Thymus (tissue), 11 donors: Measurements from ENCODE around the gene LARP4. TPM values are rescaled to one million over a fixed set of nuclear protein-coding genes. Genes with fewer than 3 reads are reported as not detected.

Experiments
- DNase-seq, 9 donors: peaks; one replicate each; pipeline ENCODE4 v3.0.0-alpha.2; 2013; ENCODE audit warnings: low spot score in 9 of 9, low read depth in 6 of 9, missing footprints in 1 of 9
- H3K27ac ChIP-seq, 2 donors: one replicate each; pipeline ENCODE4 v1.5.1; 2013; ENCODE audit warnings: control low read depth in 1 of 2, low read depth in 1 of 2, low read length in 1 of 2, mild to moderate bottlenecking in 1 of 2, moderate library complexity in 1 of 2
- H3K27me3 ChIP-seq, 2 donors: one replicate each; pipeline ENCODE4 v1.5.1; 2013; ENCODE audit warnings: low read length in 1 of 2; ENCODE audit not compliant: control insufficient read depth in 2 of 2, insufficient read depth in 1 of 2
- H3K36me3 ChIP-seq, 2 donors: one replicate each; pipeline ENCODE4 v1.5.1; 2013; ENCODE audit warnings: low read length in 1 of 2, mild to moderate bottlenecking in 1 of 2, moderate library complexity in 1 of 2; ENCODE audit not compliant: control insufficient read depth in 2 of 2, insufficient read depth in 2 of 2
- H3K4me1 ChIP-seq, 2 donors: one replicate each; pipeline ENCODE4 v1.5.1; 2013; ENCODE audit warnings: low read length in 2 of 2; ENCODE audit not compliant: control insufficient read depth in 2 of 2, insufficient read depth in 2 of 2
- H3K4me3 ChIP-seq, 2 donors: one replicate each; pipeline ENCODE4 v1.5.1; 2013; ENCODE audit warnings: low read length in 2 of 2, control low read depth in 1 of 2, mild to moderate bottlenecking in 1 of 2
- H3K9me3 ChIP-seq, 2 donors: one replicate each; pipeline ENCODE4 v1.5.1; 2013; ENCODE audit warnings: low read length in 1 of 2, mild to moderate bottlenecking in 1 of 2; ENCODE audit not compliant: control insufficient read depth in 2 of 2, insufficient read depth in 1 of 2
- WGBS: extraction: QIAGEN DNeasy Blood & Tissue Kit; methylation state at CpG from one replicate; pipeline ENCODE4 v1.1.7; 2013; 5-methylcytosine and 5-hydroxymethylcytosine counted together
- polyA plus RNA-seq: library from polyadenylated mRNA; stranded (reverse); fragments of 200-250 nt; gene quantifications from one replicate; pipeline ENCODE4 v1.2.3, GENCODE V29; 2013
- total RNA-seq: library from RNA; stranded (reverse); fragments of 120-200 nt; gene quantifications from one replicate; pipeline ENCODE4 v1.2.4, GENCODE V29; 2013
- donor health status: healthy.

Gene LARP4
- total and polyA plus RNA-seq, 2 donors = 17.0 to 23.6 TPM

DNA sequence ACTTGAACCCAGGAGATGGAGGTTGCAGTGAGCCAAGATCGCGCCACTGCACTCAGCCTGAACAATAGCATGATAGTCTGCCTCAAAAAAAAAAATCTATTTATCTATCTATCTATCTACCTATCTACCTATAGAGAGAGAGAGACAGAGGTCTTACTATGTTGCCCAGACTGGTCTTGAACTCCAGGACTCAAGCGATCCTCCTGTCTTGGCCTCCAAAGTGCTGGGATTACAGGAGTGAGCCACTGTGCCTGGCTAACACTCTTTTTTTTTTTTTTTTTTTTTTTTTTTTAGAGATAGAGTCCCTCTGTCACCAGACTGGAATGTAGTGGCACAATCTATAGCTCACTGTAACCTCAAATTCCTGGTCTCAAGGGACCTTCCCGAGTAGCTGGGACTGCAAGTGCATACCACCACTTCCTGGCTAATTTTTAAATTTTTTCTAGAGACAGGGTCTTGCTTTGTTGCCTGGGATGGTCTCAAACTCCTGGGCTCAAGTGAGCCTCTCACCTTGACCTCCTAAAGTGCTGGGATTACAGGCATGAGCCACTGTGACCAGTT is 6.1 kb upstream of the LARP4 start:
- DNase-seq = no peak
- H3K4me3 ChIP-seq = no peak overlapping the region
- H3K36me3 ChIP-seq = no peaks in the 10 kb centered on the region
- no peaks in the 10 kb centered on the region for H3K9me3 ChIP-seq
- H3K27me3 ChIP-seq = no peaks in the 10 kb centered on the region
- 89% methylated on average over 4 of the region's 4 CpGs for WGBS
- no peak overlapping the region for H3K27ac ChIP-seq
- no peaks in the 10 kb centered on the region for H3K4me1 ChIP-seq

DNA sequence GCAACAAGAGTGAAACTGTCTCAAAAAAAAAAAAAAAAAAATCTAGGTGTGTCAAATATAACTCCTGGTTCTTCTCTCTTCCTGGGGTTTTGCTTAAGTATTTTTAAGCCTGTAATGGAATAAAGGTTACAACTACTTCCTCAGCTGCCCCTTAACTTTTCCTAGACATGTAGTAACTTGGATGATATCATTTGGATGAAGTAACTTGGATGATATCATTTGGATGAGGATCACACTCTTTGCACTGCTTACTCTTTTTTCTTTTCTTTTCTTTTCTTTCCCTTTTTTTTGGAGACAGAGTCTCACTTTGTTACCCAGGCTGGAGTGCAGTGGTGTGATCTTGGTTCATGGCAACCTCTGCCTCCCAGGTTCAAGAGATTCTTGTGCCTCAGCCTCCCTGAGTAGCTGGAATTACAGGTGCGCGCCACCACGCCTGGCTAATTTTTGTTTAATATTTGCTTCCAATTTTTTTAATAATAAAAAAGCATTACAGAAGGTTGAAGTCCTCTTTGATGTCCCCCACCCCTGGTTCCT is 3.5 kb upstream of the LARP4 start:
- Histone ChIP-seq H3K9me3 (no peaks in the 10 kb centered on the region), H3K4me1 (peaks cover 0 to 7% of the 10 kb centered on the region in 2 donors), H3K27me3 (no peaks in the 10 kb centered on the region), H3K27ac (no peak overlapping the region), H3K36me3 (no peaks in the 10 kb centered on the region), H3K4me3 (no peak overlapping the region)
- WGBS = 98% methylated on average over 3 of the region's 3 CpGs
- DNase-seq = no peak

DNA sequence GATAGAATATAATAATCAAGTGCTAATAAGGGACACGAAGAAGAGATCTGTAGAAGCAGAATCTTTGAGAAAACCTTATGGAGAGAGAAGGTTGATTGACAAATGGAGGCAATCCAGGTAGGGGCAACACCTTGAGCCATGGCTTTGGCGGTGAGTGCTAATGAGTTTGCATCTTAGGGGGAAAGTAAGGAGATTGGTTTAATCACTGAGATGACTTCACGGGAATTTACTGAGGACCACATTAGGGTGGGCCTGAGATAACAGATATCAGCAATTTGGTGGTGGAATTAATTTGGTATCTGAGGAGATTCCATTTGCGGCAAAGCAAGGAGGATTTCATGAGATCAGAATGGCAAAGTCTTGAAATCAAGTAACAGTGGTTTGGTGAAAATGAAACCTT is 1.8 kb upstream of the LARP4 start:
- no peak overlapping the region for H3K4me3 ChIP-seq
- peaks cover 2 to 10% of the 10 kb centered on the region in 2 donors for H3K4me1 ChIP-seq
- H3K27me3 ChIP-seq = no peaks in the 10 kb centered on the region
- 97% methylated on average over 4 of the region's 4 CpGs for WGBS
- no peak overlapping the region for H3K27ac ChIP-seq
- H3K9me3 ChIP-seq = no peaks in the 10 kb centered on the region
- DNase-seq = no peak
- H3K36me3 ChIP-seq = no peaks in the 10 kb centered on the region

DNA sequence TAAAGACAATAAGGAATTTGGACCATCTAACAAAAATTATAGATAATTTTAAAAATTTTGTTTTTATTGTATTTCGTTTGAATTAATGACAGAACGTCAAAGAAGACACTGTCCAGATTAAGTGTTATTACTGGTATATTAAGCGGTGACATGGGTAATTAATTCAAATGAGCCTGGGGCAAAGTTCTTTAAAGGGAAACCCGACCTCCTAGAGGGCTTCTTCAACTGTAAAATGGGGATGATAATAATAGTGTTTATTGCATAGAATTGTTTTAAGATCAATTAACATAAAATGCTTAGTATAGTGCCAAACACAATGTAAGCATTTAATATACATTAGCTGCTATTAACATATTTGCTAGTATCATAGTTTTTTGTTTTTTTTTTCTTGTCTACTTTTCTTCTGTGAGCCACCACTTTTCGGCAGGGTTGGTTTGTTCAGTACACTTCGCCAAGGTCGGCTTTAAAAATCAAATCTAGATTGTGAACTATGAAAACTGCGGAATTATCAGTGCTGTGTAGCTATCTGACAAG is 514 bp upstream of the LARP4 start:
- no peak for DNase-seq
- H3K9me3 ChIP-seq = no peaks in the 10 kb centered on the region
- H3K4me3 ChIP-seq = peak overlapping the region; percentile 93 to 95
- H3K4me1 ChIP-seq = peaks cover 2 to 10% of the 10 kb centered on the region in 2 donors
- H3K27me3 ChIP-seq = no peaks in the 10 kb centered on the region
- H3K36me3 ChIP-seq = no peaks in the 10 kb centered on the region
- WGBS = 38% methylated on average over 8 of the region's 8 CpGs
- peak overlapping the region; percentile 91 to 96 for H3K27ac ChIP-seq

DNA sequence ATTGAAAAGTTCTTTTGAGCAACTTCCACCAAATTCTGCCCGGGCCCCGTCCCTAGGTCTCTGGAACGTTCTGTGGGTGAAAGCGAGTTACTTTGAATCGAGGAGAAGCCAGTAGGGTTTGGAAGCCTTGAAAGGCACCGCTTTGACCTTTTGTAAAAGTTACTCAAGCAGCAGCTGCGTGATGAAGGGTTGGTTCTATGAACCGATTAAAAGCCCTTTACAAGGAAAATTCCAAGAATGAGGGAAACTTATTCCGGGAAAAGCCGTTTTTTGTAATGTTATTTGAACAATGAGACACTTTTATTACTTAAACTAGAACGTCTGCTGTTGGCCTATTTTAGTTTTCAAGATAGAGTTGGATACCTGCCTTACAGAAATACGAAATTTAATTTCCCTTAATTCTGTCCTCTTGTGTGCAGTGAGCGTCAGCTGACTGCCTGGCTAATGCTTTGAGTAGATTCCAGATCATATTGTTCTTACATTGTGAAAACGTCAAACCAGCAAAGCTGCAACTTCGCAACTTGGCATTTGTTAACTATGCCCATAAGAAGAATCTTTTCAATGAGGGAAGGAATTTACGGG is 906 bp downstream of the LARP4 start:
- peak overlapping the region; percentile 93 to 95 for H3K4me3 ChIP-seq
- peak in 5 of 9 donors; percentile 1 to 34 (median 14) for DNase-seq
- no peaks in the 10 kb centered on the region for H3K27me3 ChIP-seq
- peak overlapping the region; percentile 91 to 96 for H3K27ac ChIP-seq
- H3K4me1 ChIP-seq = peaks cover 2 to 10% of the 10 kb centered on the region in 2 donors
- H3K9me3 ChIP-seq = no peaks in the 10 kb centered on the region
- no peaks in the 10 kb centered on the region for H3K36me3 ChIP-seq
- WGBS = 2% methylated on average over 16 of the region's 16 CpGs

DNA sequence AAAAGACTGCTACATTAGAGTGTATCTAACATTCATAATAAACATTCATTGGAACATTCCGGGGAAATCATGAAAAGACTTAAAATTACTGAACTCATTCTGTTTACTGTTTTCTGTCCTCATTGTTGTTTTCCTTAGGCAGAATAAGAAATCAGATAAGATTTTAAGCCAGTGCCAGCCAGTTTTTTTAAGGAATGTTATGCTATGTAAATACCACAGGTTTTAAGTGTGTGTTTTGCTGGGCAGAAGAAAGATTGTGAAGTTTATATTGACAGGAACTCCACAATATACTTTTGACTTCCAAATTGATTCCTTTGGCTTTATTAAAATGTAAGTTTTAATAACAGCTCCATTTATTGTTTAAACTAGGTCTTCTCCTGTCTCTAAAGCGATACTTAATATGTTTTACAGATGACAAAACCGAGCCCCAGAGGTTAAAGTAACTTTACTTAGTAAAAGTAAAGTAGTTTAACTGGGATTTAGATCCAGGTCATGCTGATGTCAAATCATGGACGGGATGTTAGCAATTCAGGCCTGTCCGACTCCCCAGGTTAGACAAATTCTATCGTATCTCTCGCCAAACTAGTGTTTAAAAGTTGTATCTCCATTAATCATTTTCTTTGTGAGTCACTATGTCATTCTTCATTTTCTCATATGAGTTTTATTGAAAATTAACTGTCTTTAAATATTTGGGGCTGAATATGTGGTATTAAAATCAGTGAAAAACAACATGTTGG is 1.7 kb downstream of the LARP4 start:
- Histone ChIP-seq H3K27me3 (no peaks in the 10 kb centered on the region), H3K4me3 (peak overlapping the region in 1 of 2 donors; percentile 95), H3K4me1 (peaks cover 2 to 10% of the 10 kb centered on the region in 2 donors), H3K9me3 (no peaks in the 10 kb centered on the region), H3K27ac (no peak overlapping the region), H3K36me3 (no peaks in the 10 kb centered on the region)
- no peak for DNase-seq
- WGBS = 76% methylated on average over 7 of the region's 7 CpGs

DNA sequence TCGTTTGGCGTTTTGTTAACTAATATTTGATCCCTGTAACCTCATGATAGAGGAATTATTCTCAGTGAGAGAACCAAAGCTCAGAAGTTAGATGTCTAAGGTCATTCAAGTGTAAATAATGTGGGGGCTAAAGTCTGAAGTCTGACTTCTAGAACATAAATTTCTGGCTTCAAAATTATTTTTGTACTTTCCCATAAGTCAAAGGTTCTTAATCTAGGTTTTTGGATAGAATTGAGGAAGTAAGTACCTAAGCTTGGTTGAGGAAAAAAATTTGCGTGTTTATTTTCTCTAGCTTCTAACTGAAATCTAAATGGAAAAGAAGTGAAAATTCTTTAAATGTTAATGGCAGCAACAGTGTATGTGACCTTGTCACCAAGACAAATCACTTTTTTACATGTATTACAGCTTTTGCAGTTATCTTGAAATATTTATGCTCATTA is 2.3 kb downstream of the LARP4 start:
- Histone ChIP-seq H3K4me1 (peaks cover 2 to 10% of the 10 kb centered on the region in 2 donors), H3K9me3 (no peaks in the 10 kb centered on the region), H3K27me3 (no peaks in the 10 kb centered on the region), H3K36me3 (no peaks in the 10 kb centered on the region), H3K27ac (no peak overlapping the region), H3K4me3 (no peak overlapping the region)
- no peak for DNase-seq
- 55% methylated on average over 3 of the region's 3 CpGs for WGBS

DNA sequence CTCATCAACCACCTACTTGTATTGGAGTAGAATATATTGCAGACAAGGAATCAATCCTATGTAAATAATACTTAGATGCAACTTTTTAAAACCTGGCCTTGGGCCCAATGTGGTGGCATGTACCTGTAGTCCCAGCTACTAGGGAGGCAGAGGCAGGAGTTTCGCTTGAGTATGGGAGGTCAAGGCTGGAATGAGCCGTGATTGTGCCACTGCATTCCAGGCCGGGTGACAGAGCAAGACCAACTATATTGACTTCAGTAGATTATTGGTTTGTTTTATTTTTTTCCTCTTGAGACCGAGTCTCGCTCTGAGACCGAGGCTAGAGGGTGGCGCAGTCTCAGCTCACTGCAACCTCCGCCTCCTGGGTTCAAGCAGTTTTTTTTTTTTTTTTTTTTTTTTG is 3.6 kb downstream of the LARP4 start:
- 99% methylated on average over 8 of the region's 8 CpGs for WGBS
- no peaks in the 10 kb centered on the region for H3K27me3 ChIP-seq
- no peaks in the 10 kb centered on the region for H3K36me3 ChIP-seq
- DNase-seq = no peak
- H3K27ac ChIP-seq = no peak overlapping the region
- no peaks in the 10 kb centered on the region for H3K9me3 ChIP-seq
- no peak overlapping the region for H3K4me3 ChIP-seq
- H3K4me1 ChIP-seq = peaks cover 2 to 10% of the 10 kb centered on the region in 2 donors
